GM12891 (cell line): ENCODE results near the gene KCTD15.

Experiments used
- PAX5 ChIP-seq: IDR thresholded peaks from 2 replicates; pipeline ENCODE4 v1.6.1; 2011; ENCODE audit warnings: low read length, moderate library complexity, mild to moderate bottlenecking; ENCODE audit not compliant: insufficient read depth, severe bottlenecking
- POLR2A ChIP-seq: IDR thresholded peaks from 2 replicates; pipeline ENCODE4 v1.6.1; 2011; ENCODE audit warnings: low read depth, low read length, control low read depth
- POLR2AphosphoS5 ChIP-seq: IDR thresholded peaks from 2 replicates; pipeline ENCODE4 v1.6.1; 2011; ENCODE audit warnings: low read depth, low read length, control low read depth
- SPI1 ChIP-seq: IDR thresholded peaks from 2 replicates; pipeline ENCODE4 v1.6.1; 2011; ENCODE audit warnings: low read depth, low read length, control low read depth
- TAF1 ChIP-seq: IDR thresholded peaks from 2 replicates; pipeline ENCODE4 v1.6.1; 2011; ENCODE audit warnings: low read depth, low read length, control low read depth

DNA sequence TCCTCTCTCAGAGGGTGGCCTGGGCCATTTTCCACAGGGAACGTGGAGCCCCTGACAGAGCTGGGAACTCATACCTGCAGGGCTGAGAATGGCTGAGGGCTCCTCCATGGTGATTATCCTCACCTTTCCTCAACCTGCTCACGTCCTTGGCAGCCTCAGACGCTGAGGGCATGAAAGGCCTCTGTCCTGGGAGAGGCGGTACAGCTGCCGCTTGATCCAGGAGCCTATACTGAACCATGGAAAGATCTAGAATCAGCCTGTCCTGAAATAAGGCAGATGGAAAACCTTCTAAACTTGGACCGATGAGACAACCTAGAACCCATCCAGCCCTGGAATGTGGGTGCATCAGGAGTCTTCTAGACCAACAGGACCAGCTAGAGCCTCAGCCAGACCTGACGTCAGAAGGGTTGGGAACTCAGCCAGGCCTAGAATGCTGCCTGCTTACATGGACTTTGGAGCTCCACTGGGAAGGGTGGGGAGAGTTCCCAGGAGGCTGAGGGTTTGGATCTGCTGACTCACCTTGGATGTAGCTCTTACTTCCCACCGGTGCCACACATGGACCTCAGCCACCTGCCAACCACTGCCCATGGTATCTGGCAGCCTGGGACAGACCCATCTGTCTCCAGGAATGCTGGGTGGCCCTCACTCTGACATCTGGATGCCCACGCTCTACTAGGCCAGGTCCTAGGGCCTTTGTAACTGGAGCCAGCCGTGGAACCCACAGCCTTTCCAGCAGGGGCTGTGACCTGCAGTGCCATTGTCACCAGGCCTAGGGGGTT lies 7.5 kb downstream of the KCTD15 start:
- TF ChIP-seq TAF1 (no peak), POLR2AphosphoS5 (no peak), POLR2A (no peak), SPI1 (no peak), PAX5 (no peak)
